Neural cell (in vitro differentiated cells): ENCODE data around the gene FKBP1A. TPM values are rescaled to one million over a fixed set of nuclear protein-coding genes. Genes with fewer than 3 reads are reported as not detected.

Source experiments
- H2AFZ ChIP-seq: fragments of 200-600, 300-800 bp; sonication (generic), shearing (Covaris generic); 2 replicates; pipeline ENCODE4 v1.6.0; 2014; ENCODE audit warnings: low read depth, mild to moderate bottlenecking, antibody characterized with exemption, low read length, moderate library complexity
- H3F3A ChIP-seq: fragments of 200-600 bp; shearing (Covaris generic); 2 replicates; pipeline ENCODE4 v1.6.1; 2016; ENCODE audit warnings: mild to moderate bottlenecking, moderate library complexity, mixed read lengths, antibody characterized with exemption, low read length; ENCODE audit not compliant: insufficient read depth, poor library complexity, severe bottlenecking
- H3K27ac ChIP-seq: fragments of 200-600, 300-800 bp; sonication (generic), shearing (Covaris generic); 2 replicates; pipeline ENCODE4 v1.5.1; 2014; ENCODE audit warnings: mild to moderate bottlenecking, low read length, moderate library complexity
- H3K27me3 ChIP-seq: fragments of 300-800, 200-600 bp; sonication (generic), shearing (Covaris generic); 2 replicates; pipeline ENCODE4 v1.6.0; 2014; ENCODE audit warnings: mild to moderate bottlenecking, low read depth, low read length, moderate library complexity; ENCODE audit not compliant: insufficient read depth
- H3K36me3 ChIP-seq: fragments of 300-800, 200-600 bp; sonication (generic), shearing (Covaris generic); 2 replicates; pipeline ENCODE4 v1.5.1; 2014; ENCODE audit warnings: mild to moderate bottlenecking, antibody characterized with exemption, low read length, moderate library complexity; ENCODE audit not compliant: insufficient read depth
- H3K4me2 ChIP-seq: fragments of 300-800, 200-600 bp; sonication (generic), shearing (Covaris generic); 2 replicates; pipeline ENCODE4 v1.6.0; 2014; ENCODE audit warnings: mild to moderate bottlenecking, low read length
- H3K4me3 ChIP-seq: fragments of 300-800, 200-600 bp; sonication (generic), shearing (Covaris generic); 2 replicates; pipeline ENCODE4 v1.5.1; 2014; ENCODE audit warnings: mild to moderate bottlenecking, low read length, moderate library complexity
- H3K79me2 ChIP-seq: fragments of 200-600 bp; shearing (Covaris generic); replicated peaks from 2 replicates; pipeline ENCODE4 v1.6.0; 2014; ENCODE audit warnings: mild to moderate bottlenecking, low read length, moderate library complexity; ENCODE audit not compliant: insufficient read depth
- H3K9ac ChIP-seq: fragments of 300-800, 200-600 bp; sonication (generic), shearing (Covaris generic); 2 replicates; pipeline ENCODE4 v1.6.1; 2016; ENCODE audit warnings: mild to moderate bottlenecking, low read length, mixed read lengths
- H3K9me2 ChIP-seq: fragments of 200-600 bp; shearing (Covaris generic); 2 replicates; pipeline ENCODE4 v1.6.1; 2016; ENCODE audit warnings: mild to moderate bottlenecking, low read length, mixed read lengths; ENCODE audit not compliant: insufficient read depth
- H3K9me3 ChIP-seq: fragments of 200-600, 300-800 bp; sonication (generic), shearing (Covaris generic); 2 replicates; pipeline ENCODE4 v1.6.1; 2016; ENCODE audit warnings: mild to moderate bottlenecking, mixed run types, low read length, moderate library complexity, mixed read lengths
- H4K20me1 ChIP-seq: fragments of 200-600 bp; shearing (Covaris generic); 2 replicates; pipeline ENCODE4 v1.6.1; 2016; ENCODE audit warnings: mild to moderate bottlenecking, mixed run types; ENCODE audit not compliant: insufficient read depth
- EP300 ChIP-seq: fragments of 450-650 bp; conservative IDR thresholded peaks from 2 replicates; pipeline ENCODE4 v1.6.1; 2014; ENCODE audit warnings: antibody characterized with exemption, mild to moderate bottlenecking, moderate library complexity; ENCODE audit not compliant: poor library complexity, severe bottlenecking
- EZH2 ChIP-seq: fragments of 200-600, 300-800 bp; shearing (Covaris generic), sonication (generic); IDR thresholded peaks from 2 replicates; pipeline ENCODE4 v1.6.1; 2014; ENCODE audit warnings: antibody characterized with exemption, low read length, borderline replicate concordance, mild to moderate bottlenecking; ENCODE audit not compliant: insufficient read depth, poor library complexity, severe bottlenecking
- MXI1 ChIP-seq: fragments of 450-650 bp; conservative IDR thresholded peaks from 2 replicates; pipeline ENCODE4 v1.6.1; 2014; ENCODE audit warnings: antibody characterized with exemption, mild to moderate bottlenecking; ENCODE audit not compliant: poor library complexity, severe bottlenecking
- POLR2AphosphoS5 ChIP-seq: IDR thresholded peaks from 2 replicates; pipeline ENCODE4 v1.6.1; 2012
- RAD21 ChIP-seq: fragments of 450-650 bp; conservative IDR thresholded peaks from 2 replicates; pipeline ENCODE4 v1.6.1; 2014; ENCODE audit warnings: antibody characterized with exemption, mild to moderate bottlenecking, moderate library complexity
- SMC3 ChIP-seq: fragments of 450-650 bp; conservative IDR thresholded peaks from 2 replicates; pipeline ENCODE4 v1.6.1; 2014; ENCODE audit warnings: antibody characterized with exemption, mild to moderate bottlenecking, moderate library complexity; ENCODE audit not compliant: poor library complexity
- TAF1 ChIP-seq: IDR thresholded peaks from 2 replicates; pipeline ENCODE4 v1.6.1; 2012; ENCODE audit warnings: low read depth
- polyA plus RNA-seq: library from polyadenylated mRNA; depleted of rRNA; stranded (reverse); fragments of >200 nt; gene quantifications from 2 replicates; pipeline ENCODE4 v1.2.3, GENCODE V29; 2014
- TF ChIP-seq, protein P1 (sequence below): fragments of 450-650 bp; IDR thresholded peaks from 2 replicates; pipeline ENCODE4 v1.5.1; 2014; ENCODE audit warnings: antibody characterized with exemption, mild to moderate bottlenecking, moderate library complexity; ENCODE audit not compliant: poor library complexity, severe bottlenecking
- TF ChIP-seq, protein P2 (sequence below): IDR thresholded peaks from 2 replicates; pipeline ENCODE4 v1.6.1; 2012; ENCODE audit warnings: borderline replicate concordance

FKBP1A gene
- polyA plus RNA-seq, 1 donor from 2014 or later = 150 TPM

DNA sequence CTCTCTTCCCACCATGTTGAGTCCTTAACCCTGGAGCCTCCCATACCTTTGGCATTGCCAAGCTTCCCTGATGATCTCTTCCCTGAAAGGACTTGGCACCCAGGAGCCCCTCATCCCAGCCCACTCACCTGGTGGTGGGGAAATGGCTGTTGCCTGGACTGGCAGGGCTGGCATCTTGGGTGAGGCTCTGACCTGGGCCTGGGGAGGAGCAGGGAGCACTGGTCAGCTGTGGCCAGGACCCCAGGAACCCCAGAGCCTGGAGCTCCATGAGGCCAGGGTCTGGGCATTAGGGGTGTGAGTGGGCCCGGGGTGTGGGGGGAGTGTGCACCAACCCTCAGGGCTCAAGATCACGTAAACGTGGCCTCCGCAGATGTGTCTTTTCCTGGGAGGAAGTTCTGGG, 73.4 kb downstream of the FKBP1A start:
- TF ChIP-seq MXI1 (no peak), EZH2 (no peak), EP300 (no peak), RAD21 (no peak)
- TF ChIP-seq, protein P1, sequence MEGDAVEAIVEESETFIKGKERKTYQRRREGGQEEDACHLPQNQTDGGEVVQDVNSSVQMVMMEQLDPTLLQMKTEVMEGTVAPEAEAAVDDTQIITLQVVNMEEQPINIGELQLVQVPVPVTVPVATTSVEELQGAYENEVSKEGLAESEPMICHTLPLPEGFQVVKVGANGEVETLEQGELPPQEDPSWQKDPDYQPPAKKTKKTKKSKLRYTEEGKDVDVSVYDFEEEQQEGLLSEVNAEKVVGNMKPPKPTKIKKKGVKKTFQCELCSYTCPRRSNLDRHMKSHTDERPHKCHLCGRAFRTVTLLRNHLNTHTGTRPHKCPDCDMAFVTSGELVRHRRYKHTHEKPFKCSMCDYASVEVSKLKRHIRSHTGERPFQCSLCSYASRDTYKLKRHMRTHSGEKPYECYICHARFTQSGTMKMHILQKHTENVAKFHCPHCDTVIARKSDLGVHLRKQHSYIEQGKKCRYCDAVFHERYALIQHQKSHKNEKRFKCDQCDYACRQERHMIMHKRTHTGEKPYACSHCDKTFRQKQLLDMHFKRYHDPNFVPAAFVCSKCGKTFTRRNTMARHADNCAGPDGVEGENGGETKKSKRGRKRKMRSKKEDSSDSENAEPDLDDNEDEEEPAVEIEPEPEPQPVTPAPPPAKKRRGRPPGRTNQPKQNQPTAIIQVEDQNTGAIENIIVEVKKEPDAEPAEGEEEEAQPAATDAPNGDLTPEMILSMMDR = no peak
- Histone ChIP-seq H3K9ac (no peak overlapping the region), H3K9me2 (no peaks in the 10 kb centered on the region), H2AFZ (no peak overlapping the region), H4K20me1 (no peaks in the 10 kb centered on the region), H3K27me3 (no peaks in the 10 kb centered on the region), H3K4me3 (no peak overlapping the region), H3K79me2 (no peaks in the 10 kb centered on the region), H3F3A (no peaks in the 10 kb centered on the region), H3K4me2 (no peak overlapping the region), H3K9me3 (no peaks in the 10 kb centered on the region), H3K36me3 (no peaks in the 10 kb centered on the region), H3K27ac (no peak overlapping the region)

DNA sequence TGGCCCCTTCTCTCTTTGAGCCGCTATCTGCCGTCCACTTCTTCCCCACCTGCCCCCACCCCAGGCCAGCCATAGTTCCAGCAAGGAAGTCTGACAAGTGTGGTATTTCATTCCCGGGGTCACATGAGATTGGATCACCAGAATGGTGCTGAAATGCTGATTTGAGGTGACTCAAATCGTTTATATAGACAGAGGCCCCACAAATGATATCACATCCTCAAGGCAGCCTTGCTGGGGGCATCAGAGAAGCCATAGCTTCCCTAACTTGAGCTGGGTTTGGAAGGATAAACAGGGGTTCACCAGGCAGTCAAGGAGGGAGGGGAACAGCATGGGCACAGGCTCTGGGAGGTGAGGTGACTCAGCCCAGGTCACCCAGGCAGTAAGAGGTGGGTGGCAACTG, 73.8 kb downstream of the FKBP1A start:
- Histone ChIP-seq H3K4me3 (no peak overlapping the region), H4K20me1 (no peaks in the 10 kb centered on the region), H3K9me2 (no peaks in the 10 kb centered on the region), H3F3A (no peaks in the 10 kb centered on the region), H3K36me3 (no peaks in the 10 kb centered on the region), H3K9ac (no peak overlapping the region), H3K9me3 (no peaks in the 10 kb centered on the region), H2AFZ (no peak overlapping the region), H3K4me2 (no peak overlapping the region), H3K27me3 (no peaks in the 10 kb centered on the region), H3K79me2 (no peaks in the 10 kb centered on the region), H3K27ac (no peak overlapping the region)
- TF ChIP-seq POLR2AphosphoS5 (no peak), MXI1 (no peak), SMC3 (no peak), EP300 (no peak), RAD21 (no peak), EZH2 (no peak), TAF1 (no peak)
- TF ChIP-seq, protein P1 = no peak
- TF ChIP-seq, protein P2, sequence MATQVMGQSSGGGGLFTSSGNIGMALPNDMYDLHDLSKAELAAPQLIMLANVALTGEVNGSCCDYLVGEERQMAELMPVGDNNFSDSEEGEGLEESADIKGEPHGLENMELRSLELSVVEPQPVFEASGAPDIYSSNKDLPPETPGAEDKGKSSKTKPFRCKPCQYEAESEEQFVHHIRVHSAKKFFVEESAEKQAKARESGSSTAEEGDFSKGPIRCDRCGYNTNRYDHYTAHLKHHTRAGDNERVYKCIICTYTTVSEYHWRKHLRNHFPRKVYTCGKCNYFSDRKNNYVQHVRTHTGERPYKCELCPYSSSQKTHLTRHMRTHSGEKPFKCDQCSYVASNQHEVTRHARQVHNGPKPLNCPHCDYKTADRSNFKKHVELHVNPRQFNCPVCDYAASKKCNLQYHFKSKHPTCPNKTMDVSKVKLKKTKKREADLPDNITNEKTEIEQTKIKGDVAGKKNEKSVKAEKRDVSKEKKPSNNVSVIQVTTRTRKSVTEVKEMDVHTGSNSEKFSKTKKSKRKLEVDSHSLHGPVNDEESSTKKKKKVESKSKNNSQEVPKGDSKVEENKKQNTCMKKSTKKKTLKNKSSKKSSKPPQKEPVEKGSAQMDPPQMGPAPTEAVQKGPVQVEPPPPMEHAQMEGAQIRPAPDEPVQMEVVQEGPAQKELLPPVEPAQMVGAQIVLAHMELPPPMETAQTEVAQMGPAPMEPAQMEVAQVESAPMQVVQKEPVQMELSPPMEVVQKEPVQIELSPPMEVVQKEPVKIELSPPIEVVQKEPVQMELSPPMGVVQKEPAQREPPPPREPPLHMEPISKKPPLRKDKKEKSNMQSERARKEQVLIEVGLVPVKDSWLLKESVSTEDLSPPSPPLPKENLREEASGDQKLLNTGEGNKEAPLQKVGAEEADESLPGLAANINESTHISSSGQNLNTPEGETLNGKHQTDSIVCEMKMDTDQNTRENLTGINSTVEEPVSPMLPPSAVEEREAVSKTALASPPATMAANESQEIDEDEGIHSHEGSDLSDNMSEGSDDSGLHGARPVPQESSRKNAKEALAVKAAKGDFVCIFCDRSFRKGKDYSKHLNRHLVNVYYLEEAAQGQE = no peak

Other genes with a start within 250 kb of the FKBP1A start
- gene TMEM74B, start 208.1 kb downstream of the FKBP1A start, polyA plus RNA-seq = 155 and 164 TPM in 2 replicates
- gene C20orf202, start 189.6 kb downstream of the FKBP1A start, polyA plus RNA-seq = 0.62 and 0.84 TPM in 2 replicates
- not detected in 2 replicates for gene RAD21L1, start 167.0 kb downstream of the FKBP1A start, polyA plus RNA-seq
- gene SNPH, start 126.8 kb downstream of the FKBP1A start, polyA plus RNA-seq = 25.6 and 29.4 TPM in 2 replicates
- 3.1 and 5.2 TPM in 2 replicates for gene SDCBP2, start 63.9 kb downstream of the FKBP1A start, polyA plus RNA-seq
- 48.7 and 58.0 TPM in 2 replicates for gene NSFL1C, start 73.8 kb upstream of the FKBP1A start, polyA plus RNA-seq
- gene SIRPB2, start 98.4 kb upstream of the FKBP1A start, polyA plus RNA-seq = not detected in 2 replicates
- not detected in 2 replicates for gene SIRPD, start 164.7 kb upstream of the FKBP1A start, polyA plus RNA-seq
- gene SIRPB1, start 227.0 kb upstream of the FKBP1A start, polyA plus RNA-seq = 0.20 TPM in 1 of 2 replicates, not detected in the other